Muscle of leg (tissue), 11 donors: ENCODE measurements around the gene VPS13D. TPM values are rescaled to one million over a fixed set of nuclear protein-coding genes. Genes with fewer than 3 reads are reported as not detected.

ENCODE experiments used
- DNase-seq: peaks from one replicate; pipeline ENCODE4 v3.0.0; 2013
- H3K27ac ChIP-seq: one replicate; pipeline ENCODE4 v1.5.1; 2013; ENCODE audit warnings: mild to moderate bottlenecking, low read length, control low read depth
- H3K27me3 ChIP-seq: one replicate; pipeline ENCODE4 v1.6.1; 2013; ENCODE audit warnings: low read length; ENCODE audit not compliant: control insufficient read depth, insufficient read depth
- H3K36me3 ChIP-seq: one replicate; pipeline ENCODE4 v1.6.1; 2013; ENCODE audit warnings: low read length; ENCODE audit not compliant: control insufficient read depth, insufficient read depth
- H3K4me1 ChIP-seq: one replicate; pipeline ENCODE4 v1.6.1; 2013; ENCODE audit warnings: low read length; ENCODE audit not compliant: control insufficient read depth, insufficient read depth
- H3K4me3 ChIP-seq: one replicate; pipeline ENCODE4 v1.5.1; 2013; ENCODE audit warnings: low read length, control low read depth
- H3K9me3 ChIP-seq: replicated peaks from 2 replicates; pipeline ENCODE4 v1.6.1; 2013; ENCODE audit warnings: low read depth, low read length; ENCODE audit not compliant: control insufficient read depth
- WGBS: methylation state at CpG from one replicate; pipeline ENCODE4 v1.1.5; 2013; ENCODE audit warnings: missing lambda C conversion rate; ENCODE audit not compliant: insufficient coverage; 5-methylcytosine and 5-hydroxymethylcytosine counted together
- polyA plus RNA-seq, 8 donors: library from polyadenylated mRNA; unstranded; fragments of 120-200 nt; gene quantifications; one replicate each; pipeline versions ENCODE4 v1.2.1 to v1.2.3, GENCODE V29; 2013; ENCODE audit warnings: inconsistent platforms in 1 of 8, low replicate concordance in 1 of 8; ENCODE audit not compliant: insufficient read length in 8 of 8, insufficient read depth in 1 of 8
- total RNA-seq: library from RNA; stranded (reverse); fragments of 120-200 nt; gene quantifications from one replicate; pipeline ENCODE4 v1.2.4, GENCODE V29; 2013

Gene VPS13D
- total and polyA plus RNA-seq, 9 donors, result 14.9 to 21.2 (median 17.0) TPM

DNA sequence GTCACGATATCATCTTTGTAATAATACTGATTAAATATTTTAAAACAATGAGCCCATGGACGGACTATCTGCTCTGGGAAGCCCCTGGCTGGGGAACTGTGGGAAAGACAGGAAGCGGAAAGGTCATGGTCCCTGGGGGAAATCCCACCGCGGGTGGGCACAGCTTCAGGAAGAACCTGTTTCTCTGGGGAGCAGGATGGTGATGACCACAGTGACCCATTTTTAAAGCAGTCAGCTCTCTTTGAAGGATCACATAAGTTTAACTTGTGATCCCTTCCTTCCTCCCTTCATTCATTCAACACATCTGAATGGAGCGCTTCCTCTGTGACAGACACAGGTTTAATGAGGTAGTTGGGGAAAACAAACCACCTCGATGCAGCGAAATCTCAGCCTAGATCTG, 315.2 kb downstream of the VPS13D start:
- Histone ChIP-seq H3K4me1 (peaks cover 52% of the 10 kb centered on the region), H3K9me3 (no peaks in the 10 kb centered on the region), H3K4me3 (no peak overlapping the region), H3K27me3 (peaks cover 3% of the 10 kb centered on the region), H3K36me3 (no peaks in the 10 kb centered on the region), H3K27ac (no peak overlapping the region)
- DNase-seq, result no peak
- WGBS, result 32% methylated on average over 4 of the region's 8 CpGs

DNA sequence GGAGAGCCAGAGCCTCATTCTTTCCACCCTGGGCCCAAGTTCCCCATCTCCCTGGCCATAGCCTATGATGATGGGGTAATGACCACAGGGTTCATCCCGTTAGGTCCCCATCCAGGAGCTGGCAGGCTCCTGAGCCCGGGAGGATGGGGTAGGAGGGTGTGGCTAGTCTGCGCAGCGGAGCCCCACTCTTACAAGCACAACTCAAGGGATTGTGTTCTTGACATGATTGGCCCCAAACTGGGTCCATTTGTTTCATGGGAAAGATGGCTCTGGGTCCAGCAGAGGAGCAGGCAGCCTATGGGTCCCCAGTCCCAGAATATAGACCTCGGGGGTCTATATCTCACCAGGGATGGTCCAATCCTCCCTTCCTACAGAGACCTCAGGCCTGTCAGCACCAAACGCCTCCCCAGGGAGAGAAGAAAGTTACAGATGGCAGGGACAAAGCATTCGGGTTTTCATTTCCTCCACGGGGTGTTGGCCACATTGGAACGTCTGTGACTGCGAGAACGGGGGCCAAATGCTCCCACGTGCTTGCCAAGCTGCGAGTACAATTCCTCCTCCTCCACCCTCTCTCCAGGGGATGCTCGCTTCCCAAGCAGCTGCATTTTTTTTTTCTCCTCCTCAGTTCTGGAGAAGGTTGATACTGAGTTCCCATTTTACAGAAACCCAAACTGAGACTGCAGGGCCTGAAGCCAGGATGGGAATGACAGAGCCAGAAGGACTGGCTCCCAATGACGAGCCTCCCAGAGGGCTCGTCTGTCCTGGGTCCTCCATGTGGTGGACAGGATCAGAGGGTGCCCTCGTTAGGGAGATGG, 317.1 kb downstream of the VPS13D start:
- peaks cover 3% of the 10 kb centered on the region for H3K27me3 ChIP-seq
- no peak overlapping the region for H3K4me3 ChIP-seq
- peak; percentile 81 for DNase-seq
- no peaks in the 10 kb centered on the region for H3K9me3 ChIP-seq
- H3K4me1 ChIP-seq, result peaks cover 39% of the 10 kb centered on the region
- WGBS, result 28% methylated on average over 11 of the region's 17 CpGs
- peak overlapping the region; percentile 3 for H3K27ac ChIP-seq
- H3K36me3 ChIP-seq, result no peaks in the 10 kb centered on the region

DNA sequence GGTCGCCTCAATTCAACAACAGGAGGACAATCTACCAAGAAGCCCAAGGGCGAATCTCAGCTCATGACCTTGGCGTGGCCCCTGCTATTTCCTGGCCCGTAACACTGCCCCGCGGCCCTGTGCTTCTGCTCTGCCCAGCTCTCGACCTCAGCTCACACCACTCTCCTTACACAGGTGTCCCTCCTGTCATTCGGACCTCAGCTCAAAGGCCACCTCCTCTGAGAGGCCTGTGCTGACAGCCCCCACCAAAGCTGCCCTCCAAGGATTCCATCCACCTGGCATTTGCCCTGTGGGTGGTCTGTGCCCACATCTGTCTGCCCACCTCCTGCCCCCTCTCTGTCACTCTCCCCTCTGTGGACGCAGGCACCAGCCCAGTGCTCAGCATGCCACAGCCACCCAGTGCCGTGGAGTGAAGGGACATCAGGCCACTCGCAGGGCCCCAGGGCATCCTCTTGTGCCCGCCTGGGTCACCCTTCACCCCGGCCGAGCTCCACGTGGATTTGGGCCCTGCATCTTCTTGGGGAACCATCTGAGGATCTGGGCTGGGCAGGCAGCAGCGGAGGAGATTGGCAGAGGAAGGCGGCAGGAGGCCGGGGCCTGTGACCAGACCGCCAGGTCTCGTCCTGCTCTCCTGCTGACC, 317.9 kb downstream of the VPS13D start:
- Histone ChIP-seq H3K27me3 (peaks cover 3% of the 10 kb centered on the region), H3K27ac (peak overlapping the region; percentile 91), H3K36me3 (no peaks in the 10 kb centered on the region), H3K4me3 (no peak overlapping the region), H3K9me3 (no peaks in the 10 kb centered on the region), H3K4me1 (peaks cover 47% of the 10 kb centered on the region)
- WGBS, result 83% methylated on average over 18 of the region's 20 CpGs
- DNase-seq, result no peak

DNA sequence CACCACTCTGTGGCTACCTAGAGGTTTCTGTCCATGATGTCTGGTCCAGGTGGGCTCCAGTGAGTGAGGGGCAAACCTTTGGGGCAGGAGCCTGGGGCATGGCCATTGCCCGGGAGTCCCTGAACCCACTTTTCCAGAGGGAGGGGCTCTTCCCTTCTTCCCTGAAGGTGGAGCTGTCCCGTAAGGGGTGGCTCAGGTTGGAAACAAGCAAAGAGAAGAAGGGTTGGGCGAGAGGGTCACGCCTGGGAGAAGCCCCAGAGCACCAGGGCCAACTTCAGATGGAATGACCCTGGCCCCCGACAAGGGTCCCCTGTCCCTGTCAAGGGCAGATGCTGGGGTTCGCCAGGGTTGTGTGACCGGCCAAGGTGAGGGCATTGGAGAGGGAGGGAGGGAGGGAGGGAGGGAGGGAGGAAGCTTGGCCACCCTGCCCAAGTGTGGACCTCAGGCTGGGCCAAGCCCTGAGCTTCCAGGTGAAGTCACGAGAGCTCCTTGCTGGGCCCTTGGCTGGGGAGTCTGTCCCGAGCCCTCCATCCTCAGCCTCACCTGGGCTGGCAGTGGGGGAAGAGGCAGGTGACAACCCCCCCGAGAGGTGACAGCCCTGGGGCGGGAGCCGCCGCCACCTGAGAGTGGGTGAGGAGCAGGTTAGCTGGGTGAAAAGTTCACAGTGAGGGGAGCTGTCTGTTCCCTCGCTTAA, 318.6 kb downstream of the VPS13D start:
- no peak for DNase-seq
- Histone ChIP-seq H3K36me3 (no peaks in the 10 kb centered on the region), H3K4me1 (peaks cover 54% of the 10 kb centered on the region), H3K27me3 (peaks cover 3% of the 10 kb centered on the region), H3K4me3 (no peak overlapping the region), H3K9me3 (no peaks in the 10 kb centered on the region), H3K27ac (peak overlapping the region; percentile 91)
- WGBS, result 63% methylated on average over 4 of the region's 14 CpGs

DNA sequence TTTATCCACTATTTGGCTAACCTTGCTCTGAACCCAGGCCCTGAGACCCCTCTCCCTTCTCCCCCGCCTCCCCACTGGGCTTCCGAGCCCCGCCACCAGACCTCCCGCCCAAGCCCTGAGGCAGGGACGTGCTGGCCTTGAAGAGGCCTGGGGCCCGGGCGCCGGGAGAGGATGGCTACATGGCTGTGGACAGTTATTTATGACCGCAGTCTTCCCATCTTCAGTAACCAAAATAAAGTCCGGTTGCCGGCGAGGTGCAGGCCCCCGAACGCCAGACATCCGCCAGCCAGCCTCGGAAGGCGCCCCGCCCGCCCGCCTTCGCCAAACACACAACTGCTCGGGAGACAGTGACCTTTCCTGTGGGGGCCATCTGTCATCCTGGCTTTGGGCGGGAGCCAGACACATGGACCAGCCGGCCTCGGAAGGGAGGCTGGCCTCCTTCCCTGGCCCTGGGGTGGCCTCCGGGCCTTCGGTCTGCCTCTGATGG, 319.2 kb downstream of the VPS13D start:
- peak; percentile 89 for DNase-seq
- peaks cover 3% of the 10 kb centered on the region for H3K27me3 ChIP-seq
- H3K27ac ChIP-seq, result peak overlapping the region; percentile 91
- WGBS, result 16% methylated on average over 14 of the region's 27 CpGs
- H3K4me3 ChIP-seq, result no peak overlapping the region
- no peaks in the 10 kb centered on the region for H3K9me3 ChIP-seq
- H3K36me3 ChIP-seq, result no peaks in the 10 kb centered on the region
- H3K4me1 ChIP-seq, result peaks cover 60% of the 10 kb centered on the region

DNA sequence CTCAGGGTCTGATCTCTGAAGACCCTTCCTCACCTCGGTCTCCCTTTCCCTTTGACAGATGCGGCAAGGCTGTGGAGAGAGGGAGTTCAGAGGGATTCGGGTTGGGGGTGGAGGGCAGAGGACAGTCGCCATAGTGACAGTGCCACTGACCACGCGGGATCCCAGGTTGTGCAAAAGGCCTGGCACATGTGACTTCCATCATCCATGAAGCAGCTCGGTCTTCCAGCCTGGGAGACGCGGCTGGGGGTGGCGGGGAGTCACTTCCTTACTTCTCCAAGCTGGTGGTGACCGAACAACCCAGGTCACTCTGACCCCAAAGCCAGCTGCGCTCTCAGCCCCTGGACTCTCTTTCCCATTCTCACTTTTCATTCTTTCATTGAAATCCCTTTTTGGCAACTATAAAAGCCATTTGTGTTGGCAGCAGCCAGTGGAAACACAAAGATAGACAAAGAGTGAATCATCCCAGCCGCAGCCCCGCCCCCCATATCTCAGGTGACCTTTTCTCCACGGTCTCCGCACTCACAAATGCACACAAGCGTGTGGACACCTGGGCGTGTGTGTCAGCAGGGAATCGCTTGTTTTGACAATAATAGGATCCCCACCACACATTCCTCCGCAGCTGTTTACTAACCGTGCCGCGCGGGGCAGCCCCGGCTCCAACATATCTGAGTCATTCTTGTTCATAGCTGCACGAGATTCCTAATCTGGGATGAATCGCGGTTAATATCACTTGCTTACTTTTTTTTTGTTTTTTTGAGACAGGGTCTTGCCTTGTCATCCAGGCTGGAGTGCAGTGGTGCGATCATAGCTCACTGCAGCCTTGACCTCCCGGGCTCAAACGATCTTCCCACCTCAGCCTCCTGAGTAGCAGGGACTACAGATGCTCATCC, 319.9 kb downstream of the VPS13D start:
- Histone ChIP-seq H3K27me3 (no peaks in the 10 kb centered on the region), H3K4me3 (no peak overlapping the region), H3K36me3 (no peaks in the 10 kb centered on the region), H3K4me1 (peaks cover 65% of the 10 kb centered on the region), H3K9me3 (no peaks in the 10 kb centered on the region), H3K27ac (peak overlapping the region; percentile 91)
- DNase-seq, result peak; percentile 97
- 39% methylated on average over 24 of the region's 31 CpGs for WGBS

DNA sequence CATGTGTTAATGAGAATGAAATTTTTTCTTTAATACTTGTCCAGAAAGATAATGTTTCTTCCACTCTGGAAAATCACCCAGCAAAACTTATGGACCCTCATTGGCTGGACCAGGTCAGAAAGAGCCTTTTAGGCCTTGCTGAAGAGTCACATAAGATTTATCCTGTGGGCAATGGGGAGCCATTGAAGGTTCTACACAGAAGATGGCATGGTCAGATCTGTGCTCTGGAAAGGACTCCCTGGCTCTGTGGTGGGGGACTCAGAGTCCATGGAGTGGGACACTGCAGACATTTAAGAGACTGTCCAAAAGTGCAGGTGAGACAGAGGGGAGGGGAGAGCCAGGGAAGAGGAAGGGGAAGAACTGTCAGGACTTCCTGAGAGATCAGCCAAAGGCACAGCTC, 321.8 kb downstream of the VPS13D start:
- peaks cover 74% of the 10 kb centered on the region for H3K4me1 ChIP-seq
- no peaks in the 10 kb centered on the region for H3K27me3 ChIP-seq
- H3K36me3 ChIP-seq, result no peaks in the 10 kb centered on the region
- no peaks in the 10 kb centered on the region for H3K9me3 ChIP-seq
- H3K4me3 ChIP-seq, result no peak overlapping the region
- no peak overlapping the region for H3K27ac ChIP-seq
- DNase-seq, result no peak

DNA sequence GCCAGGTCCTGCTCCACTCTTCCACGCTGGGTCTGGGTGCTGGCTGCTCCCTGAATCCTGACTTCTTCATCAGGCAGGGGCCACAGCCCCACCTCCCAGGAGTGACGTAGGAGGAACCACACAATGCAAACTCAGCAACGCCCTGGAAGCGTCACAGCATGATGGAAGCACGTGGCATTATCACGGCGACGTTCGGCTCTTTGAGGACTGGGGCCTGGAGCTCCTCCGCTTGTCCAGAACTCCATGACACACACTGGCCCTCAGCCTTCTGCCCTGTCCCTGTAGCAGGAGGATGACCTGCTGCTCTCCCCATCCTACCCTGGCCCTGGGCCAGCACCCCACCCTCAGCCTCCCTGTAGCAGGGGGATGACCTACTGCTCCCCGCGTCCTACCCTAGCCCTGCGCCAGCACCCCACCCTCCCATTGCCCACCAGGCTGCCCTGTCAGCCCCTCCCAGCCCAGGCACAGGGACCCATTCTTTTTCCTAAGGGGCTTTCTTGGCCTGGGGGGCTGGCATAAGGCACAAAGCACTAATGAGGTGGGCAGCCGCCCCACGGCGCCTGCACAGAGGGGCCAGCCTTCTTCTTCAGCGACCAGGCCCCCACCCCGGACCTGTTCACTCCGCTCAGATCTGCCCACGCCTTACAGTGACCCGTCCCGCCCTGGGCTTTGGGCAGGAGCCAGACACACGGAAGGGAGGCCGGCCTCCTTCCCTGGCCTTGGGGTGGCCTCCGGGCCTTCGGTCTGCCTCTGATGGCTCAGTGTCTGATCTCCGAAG, 322.5 kb downstream of the VPS13D start:
- peaks cover 76% of the 10 kb centered on the region for H3K4me1 ChIP-seq
- peak overlapping the region; percentile 89 for H3K27ac ChIP-seq
- no peaks in the 10 kb centered on the region for H3K27me3 ChIP-seq
- no peak overlapping the region for H3K4me3 ChIP-seq
- H3K9me3 ChIP-seq, result no peaks in the 10 kb centered on the region
- no peaks in the 10 kb centered on the region for H3K36me3 ChIP-seq
- no peak for DNase-seq
- WGBS, result 64% methylated on average over 16 of the region's 27 CpGs
